Tongue (tissue), 2 donors: ENCODE results near the gene GP9. TPM values are rescaled to one million over a fixed set of nuclear protein-coding genes. Genes with fewer than 3 reads are reported as not detected.

Source experiments
- DNase-seq: peaks from one replicate; pipeline ENCODE4 v3.0.0-alpha.2; 2015
- total RNA-seq: library from RNA; depleted of rRNA; stranded (reverse); fragments of >200 nt; gene quantifications from one replicate; pipeline ENCODE4 v1.2.3, GENCODE V29; 2014

The GP9 gene
- not detected for total RNA-seq

GRCh38 chr3:129060276-129061022, at the start of gene GP9:
Gene GP9 (plus strand): TSS chr3:129060779. CDS start chr3:129061740, 961 bp downstream.
- DNase-seq, result no peak

GRCh38 chr3:129013491-129013891, 47.1 kb upstream of the GP9 start:
- no peak for DNase-seq

GRCh38 chr3:129014148-129014547, 46.4 kb upstream of the GP9 start:
- no peak for DNase-seq

GRCh38 chr3:129014793-129015345, 45.7 kb upstream of the GP9 start:
- no peak for DNase-seq

- no peak for DNase-seq
Measured at GRCh38 chr3:129015388-129016105, 45.0 kb upstream of the GP9 start.

GRCh38 chr3:129016356-129016719, 44.2 kb upstream of the GP9 start:
- DNase-seq, result peak; percentile 68

GRCh38 chr3:129016720-129017483, 43.7 kb upstream of the GP9 start:
- no peak for DNase-seq

GRCh38 chr3:129017484-129017899, 43.1 kb upstream of the GP9 start:
- DNase-seq, result peak; percentile 38

GRCh38 chr3:129018271-129018670, 42.3 kb upstream of the GP9 start:
- no peak for DNase-seq

GRCh38 chr3:129018751-129019150, 41.8 kb upstream of the GP9 start:
- DNase-seq, result no peak

- DNase-seq, result no peak
Measured at GRCh38 chr3:129019266-129019665, 41.3 kb upstream of the GP9 start.

- no peak for DNase-seq
Measured at GRCh38 chr3:129020691-129021090, 39.9 kb upstream of the GP9 start.

GRCh38 chr3:129021140-129021551, 39.4 kb upstream of the GP9 start:
- no peak for DNase-seq

GRCh38 chr3:129022114-129023007, 38.2 kb upstream of the GP9 start:
- peak; percentile 85 for DNase-seq

- DNase-seq, result no peak
Measured at GRCh38 chr3:129023008-129023358, 37.6 kb upstream of the GP9 start.

- no peak for DNase-seq
Measured at GRCh38 chr3:129023909-129024308, 36.7 kb upstream of the GP9 start.

- no peak for DNase-seq
Measured at GRCh38 chr3:129025108-129025507, 35.5 kb upstream of the GP9 start.

- DNase-seq, result peak; percentile 62
Measured at GRCh38 chr3:129025691-129026435, 34.7 kb upstream of the GP9 start.

GRCh38 chr3:129026728-129027543, 33.6 kb upstream of the GP9 start:
- peak; percentile 93 for DNase-seq

- no peak for DNase-seq
Measured at GRCh38 chr3:129027544-129027880, 33.1 kb upstream of the GP9 start.
